HepG2 (cell line): ENCODE measurements around the gene HDGFL2. TPM values are rescaled to one million over a fixed set of nuclear protein-coding genes. Genes with fewer than 3 reads are reported as not detected.
A peak's percentile ranks its signal among the peaks of the same experiment; 100 is the strongest.

Experiments used
- ATAC-seq: fragments of 200-7000 bp; cut with Tn5 transposase; 3 replicates; pipeline ENCODE4 v1.9.1; 2020; ENCODE audit warnings: mild to moderate bottlenecking, moderate library complexity
- BruUV-seq: library from RNA; stranded (reverse); fragments of 400-500 nt; replicated peaks from 2 replicates; lab custom pipeline; 2021; lab: Mats Ljungman, UMichigan
- CTCF ChIA-PET: fragments of 300-600 bp; formaldehyde crosslinking; extraction: SDS; loops from one replicate; lab custom pipeline; 2021; ENCODE audit warnings: low total read pairs, inconsistent platforms, low intra/inter-chr PET ratio; lab: Yijun Ruan, JAX
- POLR2A ChIA-PET: fragments of 350-600 bp; sonication (Branson Sonifier 250); formaldehyde crosslinking; loops from one replicate; lab custom pipeline; 2020; ENCODE audit warnings: antibody characterized with exemption, inconsistent platforms; lab: Yijun Ruan, JAX
- DNase-seq: peaks from one replicate; pipeline ENCODE4 v3.0.0-alpha.2; 2015; ENCODE audit warnings: low spot score
- FAIRE-seq: peaks from 3 replicates; lab custom pipeline; 2011; peaks lifted over from hg19 to GRCh38; lab: Jason Lieb, UNC
- H2AFZ ChIP-seq: one replicate; pipeline ENCODE4 v1.6.1; 2011; ENCODE audit warnings: low read length, inconsistent platforms
- H3K27ac ChIP-seq: fragments of 300-600 bp; 3 replicates; pipeline ENCODE4 v1.8.0; 2011; ENCODE audit warnings: mixed run types, mild to moderate bottlenecking, mixed read lengths, low read length, inconsistent platforms; ENCODE audit not compliant: insufficient read depth; ENCODE audit errors: extremely low read length
- H3K27me3 ChIP-seq, 2 experiments: fragments of 200-600 bp in 1 of 2; 2 replicates in 1 of 2; 3 replicates in 1 of 2; pipeline versions ENCODE4 v1.6.0 to v1.8.0; 2011; ENCODE audit warnings: low read length in 2 of 2, mild to moderate bottlenecking in 2 of 2, moderate library complexity in 2 of 2, inconsistent platforms in 1 of 2; ENCODE audit not compliant: insufficient read depth in 2 of 2, control insufficient read depth in 1 of 2
- H3K36me3 ChIP-seq, 2 experiments: fragments of 200-600 bp in 1 of 2; replicated peaks in 1 of 2; 2 replicates in 1 of 2; 3 replicates in 1 of 2; pipeline versions ENCODE4 v1.5.1 to v1.8.0; 2011; ENCODE audit warnings: low read length in 2 of 2, inconsistent platforms in 1 of 2; ENCODE audit not compliant: insufficient read depth in 2 of 2, control insufficient read depth in 1 of 2
- H3K4me1 ChIP-seq: 2 replicates; pipeline ENCODE4 v1.5.1; 2012; ENCODE audit warnings: low read length, inconsistent platforms; ENCODE audit not compliant: insufficient read depth
- H3K4me2 ChIP-seq: 2 replicates; pipeline ENCODE4 v1.6.0; 2011; ENCODE audit warnings: low read depth, low read length, inconsistent platforms
- H3K4me3 ChIP-seq, 3 experiments: fragments of 200-600 bp in 1 of 3; sonication (generic), shearing (Covaris generic) in 1 of 3; replicated peaks in 1 of 3; 2 replicates each; pipeline ENCODE4 v1.5.1; 2011 to 2016; ENCODE audit warnings: low read length in 3 of 3, inconsistent platforms in 2 of 3, low read depth in 2 of 3, mild to moderate bottlenecking in 2 of 3, control low read depth in 1 of 3, mixed read lengths in 1 of 3; ENCODE audit not compliant: insufficient read depth in 1 of 3
- H3K79me2 ChIP-seq: one replicate; pipeline ENCODE4 v1.6.1; 2011; ENCODE audit warnings: low read length, inconsistent platforms; ENCODE audit not compliant: insufficient read depth
- H3K9ac ChIP-seq: 2 replicates; pipeline ENCODE4 v1.6.0; 2011; ENCODE audit warnings: mild to moderate bottlenecking, low read depth, low read length, inconsistent platforms; ENCODE audit not compliant: insufficient read depth
- H3K9me3 ChIP-seq: 2 replicates; pipeline ENCODE4 v1.5.1; 2012; ENCODE audit warnings: mild to moderate bottlenecking, low read length
- H4K20me1 ChIP-seq: 2 replicates; pipeline ENCODE4 v1.6.0; 2011; ENCODE audit warnings: inconsistent platforms, mild to moderate bottlenecking, low read length, moderate library complexity; ENCODE audit not compliant: insufficient read depth
- AGO2 ChIP-seq: fragments of 200-400 bp; formaldehyde crosslinking; optimal IDR thresholded peaks from 2 replicates; pipeline ENCODE3; 2017; ENCODE audit warnings: mild to moderate bottlenecking, low read depth, low read length, moderate library complexity
- AKAP8 ChIP-seq: sonication (generic); formaldehyde crosslinking; IDR thresholded peaks from 2 replicates; pipeline ENCODE4 v1.5.1; 2020; ENCODE audit warnings: mild to moderate bottlenecking, missing genetic modification reagents
- ATF2 ChIP-seq: sonication (generic); formaldehyde crosslinking; IDR thresholded peaks from 2 replicates; pipeline ENCODE4 v1.4.0; 2020; ENCODE audit warnings: missing genetic modification reagents
- CREM ChIP-seq, 2 experiments: sonication (generic) in 1 of 2; formaldehyde crosslinking in 1 of 2; IDR thresholded peaks; 2 replicates each; pipeline versions ENCODE4 v1.4.0 to v1.6.1; 2016 to 2020; ENCODE audit warnings: antibody characterized with exemption in 1 of 2, mild to moderate bottlenecking in 1 of 2, missing genetic modification reagents in 1 of 2
- KLF16 ChIP-seq, 2 experiments: sonication (generic) in 1 of 2; formaldehyde crosslinking in 1 of 2; IDR thresholded peaks; 2 replicates each; pipeline versions ENCODE4 v1.6.1 to v1.8.0; 2016 to 2023; ENCODE audit warnings: missing genetic modification reagents in 2 of 2, missing compliant biosample characterization in 1 of 2
- LBX2 ChIP-seq: sonication (generic); formaldehyde crosslinking; IDR thresholded peaks from 2 replicates; pipeline ENCODE4 v1.5.0; 2020; ENCODE audit warnings: missing genetic modification reagents, mild to moderate bottlenecking, borderline replicate concordance
- MED13 ChIP-seq: sonication (generic); formaldehyde crosslinking; IDR thresholded peaks from 2 replicates; pipeline ENCODE4 v1.5.0; 2020; ENCODE audit warnings: missing genetic modification reagents
- NFKB2 ChIP-seq: sonication (generic); formaldehyde crosslinking; IDR thresholded peaks from 2 replicates; pipeline ENCODE4 v1.4.0; 2020; ENCODE audit warnings: missing genetic modification reagents, borderline replicate concordance
- POLR2A ChIP-seq, 2 experiments: IDR thresholded peaks; 2 replicates each; pipeline ENCODE4 v1.6.1; 2011; ENCODE audit warnings: low read depth in 2 of 2, low read length in 2 of 2, mild to moderate bottlenecking in 1 of 2, moderate library complexity in 1 of 2; ENCODE audit not compliant: insufficient read depth in 1 of 2
- TBL1XR1 ChIP-seq: fragments of 150-350 bp; IDR thresholded peaks from 2 replicates; pipeline ENCODE4 v1.6.1; 2014; ENCODE audit warnings: borderline replicate concordance, low read length; ENCODE audit not compliant: partially characterized antibody
- TGIF2 ChIP-seq: IDR thresholded peaks from 2 replicates; pipeline ENCODE4 v1.6.1; 2016; ENCODE audit warnings: control low read depth, missing compliant biosample characterization
- ZFP91 ChIP-seq: sonication (generic); formaldehyde crosslinking; IDR thresholded peaks from 2 replicates; pipeline ENCODE4 v1.9.0; 2022; ENCODE audit warnings: missing genetic modification reagents, mild to moderate bottlenecking, borderline replicate concordance
- ZNF136 ChIP-seq: sonication (generic); formaldehyde crosslinking; IDR thresholded peaks from 2 replicates; pipeline ENCODE4 v1.8.1; 2022; ENCODE audit warnings: low read depth, mild to moderate bottlenecking, moderate library complexity, missing genetic modification reagents
- ZNF264 ChIP-seq: sonication (generic); formaldehyde crosslinking; IDR thresholded peaks from 2 replicates; pipeline ENCODE4 v1.4.0; 2020; ENCODE audit warnings: missing genetic modification reagents
- ZNF839 ChIP-seq: sonication (generic); formaldehyde crosslinking; IDR thresholded peaks from 2 replicates; pipeline ENCODE4 v1.4.0; 2020; ENCODE audit warnings: missing genetic modification reagents, mild to moderate bottlenecking, borderline replicate concordance
- WGBS: methylation state at CpG from one replicate; pipeline ENCODE4 v1.1.6; 2017; ENCODE audit warnings: low lambda C conversion rate; 5-methylcytosine and 5-hydroxymethylcytosine counted together
- in situ Hi-C: cut with HindIII; loops from 2 replicates; pipeline ENCODE4 v1.10.0; 2017; ENCODE audit warnings: low pct_unique_long_range_greater_than_20kb; ENCODE audit not compliant: extremely low pct_ligation_motif_present
- intact Hi-C: fragments of 100-400 bp; cut with micrococcal nuclease; formaldehyde crosslinking; loops from one replicate; pipeline ENCODE4 v1.10.0; 2022; ENCODE audit not compliant: unreplicated experiment
- polyA plus RNA-seq, 8 experiments: library from polyadenylated mRNA; depleted of rRNA in 3 of 8; stranded (reverse) in 7 of 8; unstranded in 1 of 8; fragments of >200 nt; fragmentation: Illumina TruSeq in 4 of 8; extraction: Trizol in 4 of 8; gene quantifications; 2 replicates each; pipeline versions ENCODE4 v1.2.1 to v1.2.3, GENCODE V29; 2011 to 2016; ENCODE audit warnings: low read depth in 4 of 8, missing spikeins in 1 of 8, mixed read lengths in 1 of 8; ENCODE audit not compliant: insufficient read depth in 1 of 8
- total RNA-seq, 5 experiments: library from RNA; depleted of rRNA; stranded (reverse); fragments of >200 nt; fragmentation: Illumina TruSeq; extraction: Trizol; gene quantifications; 2 replicates each; pipeline ENCODE4 v1.2.3, GENCODE V29; 2016; ENCODE audit warnings: low read depth in 1 of 5
- TF ChIP-seq, protein P1 (sequence below): sonication (generic); formaldehyde crosslinking; IDR thresholded peaks from 2 replicates; pipeline ENCODE4 v1.8.1; 2022; ENCODE audit warnings: mild to moderate bottlenecking, missing genetic modification reagents
- TF ChIP-seq, protein P2 (sequence below): sonication (generic); formaldehyde crosslinking; IDR thresholded peaks from 2 replicates; pipeline ENCODE4 v1.4.0; 2020; ENCODE audit warnings: missing genetic modification reagents, mild to moderate bottlenecking, borderline replicate concordance

Gene HDGFL2
- total and polyA plus RNA-seq, 2 of the 13 experiments (the other 11 are each of a cell fraction or from before 2014, with no cell fraction given) = 20.0 to 51.1 TPM

DNA sequence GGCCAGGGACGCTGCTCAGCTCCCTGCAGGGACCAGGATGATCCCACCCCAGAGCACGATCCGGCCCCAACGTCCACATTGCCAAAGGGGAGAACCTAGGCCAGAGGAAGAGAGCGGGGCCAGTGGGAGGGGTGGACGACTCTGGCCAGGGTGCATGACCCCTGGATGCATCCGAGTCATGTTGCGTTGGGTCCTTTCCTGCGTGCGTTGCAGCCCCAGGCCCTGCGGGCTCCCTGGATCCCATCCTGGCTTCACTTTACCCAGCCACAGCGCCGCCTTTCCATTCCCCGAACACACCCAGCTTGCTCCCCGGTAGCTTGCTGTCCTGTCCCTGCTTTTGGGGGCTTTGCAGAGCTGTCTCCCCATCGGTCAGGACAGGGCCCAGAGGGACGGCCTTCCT is 35.7 kb downstream of the HDGFL2 start:
- ChIA-PET POLR2A (no interaction called here), CTCF (no interaction called here)
- Histone ChIP-seq H3K27me3 (no peaks in the 10 kb centered on the region), H3K79me2 (no peaks in the 10 kb centered on the region), H4K20me1 (no peaks in the 10 kb centered on the region), H3K9ac (no peak overlapping the region), H3K9me3 (no peaks in the 10 kb centered on the region), H3K4me3 (no peak overlapping the region), H3K4me1 (no peaks in the 10 kb centered on the region), H3K36me3 (peaks cover 0 to under 1% of the 10 kb centered on the region in 2 experiments; a peak in 2 of 5 replicates), H3K27ac (no peak overlapping the region), H2AFZ (no peak overlapping the region), H3K4me2 (no peak overlapping the region)
- no peak for DNase-seq
- intact Hi-C loops = no loop called here
- in situ Hi-C loops = no loop called here
- WGBS = 96% methylated on average over 10 of the region's 17 CpGs
- BruUV-seq = no TSS peak
- no peak for FAIRE-seq
- ATAC-seq = no peak
- TF ChIP-seq ZNF839 (CRISPR knock-in tag) (no peak), LBX2 (CRISPR knock-in tag) (no peak), CREM (IDR thresholded peaks at IDR 0.05) (no peak), CREM (CRISPR knock-in tag; IDR thresholded peaks at IDR 0.05) (no peak), KLF16 (CRISPR knock-in tag; IDR thresholded peaks at IDR 0.05) (no peak), ZFP91 (CRISPR knock-in tag) (no peak), ZNF136 (CRISPR knock-in tag) (no peak), NFKB2 (no peak), POLR2A (IDR thresholded peaks at IDR 0.05; ENCODE audit: insufficient read depth in 1 of 2, low read depth in 2 of 2, low read length in 2 of 2) (0 out of 4 replicates have a peak, but pooled peaks of 1 of the 2 experiments have one; percentile 13), ATF2 (CRISPR knock-in tag) (no peak), TBL1XR1 (no peak), MED13 (no peak), TGIF2 (CRISPR knock-in tag) (no peak), AKAP8 (CRISPR knock-in tag) (no peak; the same call in none of the 2 replicates), ZNF264 (no peak), AGO2 (peak; percentile 75)
- TF ChIP-seq, protein P1, sequence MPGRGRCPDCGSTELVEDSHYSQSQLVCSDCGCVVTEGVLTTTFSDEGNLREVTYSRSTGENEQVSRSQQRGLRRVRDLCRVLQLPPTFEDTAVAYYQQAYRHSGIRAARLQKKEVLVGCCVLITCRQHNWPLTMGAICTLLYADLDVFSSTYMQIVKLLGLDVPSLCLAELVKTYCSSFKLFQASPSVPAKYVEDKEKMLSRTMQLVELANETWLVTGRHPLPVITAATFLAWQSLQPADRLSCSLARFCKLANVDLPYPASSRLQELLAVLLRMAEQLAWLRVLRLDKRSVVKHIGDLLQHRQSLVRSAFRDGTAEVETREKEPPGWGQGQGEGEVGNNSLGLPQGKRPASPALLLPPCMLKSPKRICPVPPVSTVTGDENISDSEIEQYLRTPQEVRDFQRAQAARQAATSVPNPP (CRISPR knock-in tag) = no peak
- TF ChIP-seq, protein P2, sequence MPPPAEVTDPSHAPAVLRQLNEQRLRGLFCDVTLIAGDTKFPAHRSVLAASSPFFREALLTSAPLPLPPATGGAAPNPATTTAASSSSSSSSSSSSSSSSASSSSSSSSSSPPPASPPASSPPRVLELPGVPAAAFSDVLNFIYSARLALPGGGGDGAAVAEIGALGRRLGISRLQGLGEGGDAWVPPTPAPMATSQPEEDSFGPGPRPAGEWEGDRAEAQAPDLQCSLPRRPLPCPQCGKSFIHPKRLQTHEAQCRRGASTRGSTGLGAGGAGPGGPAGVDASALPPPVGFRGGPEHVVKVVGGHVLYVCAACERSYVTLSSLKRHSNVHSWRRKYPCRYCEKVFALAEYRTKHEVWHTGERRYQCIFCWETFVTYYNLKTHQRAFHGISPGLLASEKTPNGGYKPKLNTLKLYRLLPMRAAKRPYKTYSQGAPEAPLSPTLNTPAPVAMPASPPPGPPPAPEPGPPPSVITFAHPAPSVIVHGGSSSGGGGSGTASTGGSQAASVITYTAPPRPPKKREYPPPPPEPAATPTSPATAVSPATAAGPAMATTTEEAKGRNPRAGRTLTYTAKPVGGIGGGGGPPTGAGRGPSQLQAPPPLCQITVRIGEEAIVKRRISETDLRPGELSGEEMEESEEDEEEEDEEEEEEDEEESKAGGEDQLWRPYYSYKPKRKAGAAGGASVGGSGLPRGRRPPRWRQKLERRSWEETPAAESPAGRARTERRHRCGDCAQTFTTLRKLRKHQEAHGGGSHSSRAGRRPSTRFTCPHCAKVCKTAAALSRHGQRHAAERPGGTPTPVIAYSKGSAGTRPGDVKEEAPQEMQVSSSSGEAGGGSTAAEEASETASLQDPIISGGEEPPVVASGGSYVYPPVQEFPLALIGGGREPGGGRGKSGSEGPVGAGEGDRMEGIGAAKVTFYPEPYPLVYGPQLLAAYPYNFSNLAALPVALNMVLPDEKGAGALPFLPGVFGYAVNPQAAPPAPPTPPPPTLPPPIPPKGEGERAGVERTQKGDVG (CRISPR knock-in tag) = no peak
